GM10266 (cell line): Measurements from ENCODE around the gene TMEM37.

Experiments
- DNase-seq: peaks from one replicate; pipeline ENCODE4 v3.0.0; 2012; ENCODE audit errors: extremely low spot score
- TF ChIP-seq, protein P1 (sequence below): IDR thresholded peaks from 2 replicates; pipeline ENCODE4 v1.5.1; 2012; ENCODE audit warnings: mild to moderate bottlenecking, low read depth; ENCODE audit not compliant: control insufficient read depth, insufficient read depth; ENCODE audit errors: missing control alignments

Gene TMEM37, protein sequence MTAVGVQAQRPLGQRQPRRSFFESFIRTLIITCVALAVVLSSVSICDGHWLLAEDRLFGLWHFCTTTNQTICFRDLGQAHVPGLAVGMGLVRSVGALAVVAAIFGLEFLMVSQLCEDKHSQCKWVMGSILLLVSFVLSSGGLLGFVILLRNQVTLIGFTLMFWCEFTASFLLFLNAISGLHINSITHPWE

DNA sequence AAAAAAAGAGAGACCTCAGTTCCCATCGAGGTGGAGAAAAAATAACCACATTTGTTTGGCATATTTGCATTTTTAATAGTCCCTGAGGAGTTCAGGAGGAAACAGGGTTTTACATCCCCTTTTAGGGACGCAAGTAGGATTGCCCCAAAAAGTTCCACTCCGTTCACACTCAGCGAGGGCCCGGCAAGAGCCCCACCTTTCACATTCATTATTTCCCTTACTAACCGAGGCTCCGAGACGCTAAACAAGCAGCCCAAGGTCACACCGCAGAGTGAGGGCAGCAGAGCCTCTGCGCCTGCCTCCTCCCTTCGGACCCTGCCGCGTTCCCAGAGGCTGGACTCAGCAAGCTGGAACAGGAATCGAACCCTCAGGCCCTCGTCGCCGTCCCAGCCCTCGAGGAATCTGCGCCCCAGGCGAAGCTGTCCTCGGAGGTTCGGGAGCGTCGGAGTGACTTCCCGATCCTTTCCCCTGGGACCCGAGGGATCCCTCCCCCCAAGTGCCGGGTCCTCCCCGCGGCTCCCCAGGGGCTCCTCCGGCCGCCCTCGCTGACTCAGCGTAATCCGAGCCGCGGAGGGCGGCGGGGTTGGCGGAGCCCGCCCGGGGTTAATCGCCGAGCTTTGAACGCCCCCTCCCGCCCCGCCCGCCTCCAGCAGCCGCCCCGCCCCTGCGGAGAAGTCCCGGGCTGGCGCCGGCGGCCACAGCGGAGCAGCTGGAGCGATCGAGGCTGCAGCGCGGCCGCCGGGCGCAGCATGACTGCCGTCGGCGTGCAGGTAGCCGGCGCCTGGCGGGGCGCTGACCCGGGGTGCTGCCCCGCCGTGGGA is at the start of gene TMEM37:
Gene TMEM37 (plus strand): TSS at position 700 of the 821 bp plus-strand sequence. CDS start 50 bp downstream, at position 750.
- TF ChIP-seq, protein P1, sequence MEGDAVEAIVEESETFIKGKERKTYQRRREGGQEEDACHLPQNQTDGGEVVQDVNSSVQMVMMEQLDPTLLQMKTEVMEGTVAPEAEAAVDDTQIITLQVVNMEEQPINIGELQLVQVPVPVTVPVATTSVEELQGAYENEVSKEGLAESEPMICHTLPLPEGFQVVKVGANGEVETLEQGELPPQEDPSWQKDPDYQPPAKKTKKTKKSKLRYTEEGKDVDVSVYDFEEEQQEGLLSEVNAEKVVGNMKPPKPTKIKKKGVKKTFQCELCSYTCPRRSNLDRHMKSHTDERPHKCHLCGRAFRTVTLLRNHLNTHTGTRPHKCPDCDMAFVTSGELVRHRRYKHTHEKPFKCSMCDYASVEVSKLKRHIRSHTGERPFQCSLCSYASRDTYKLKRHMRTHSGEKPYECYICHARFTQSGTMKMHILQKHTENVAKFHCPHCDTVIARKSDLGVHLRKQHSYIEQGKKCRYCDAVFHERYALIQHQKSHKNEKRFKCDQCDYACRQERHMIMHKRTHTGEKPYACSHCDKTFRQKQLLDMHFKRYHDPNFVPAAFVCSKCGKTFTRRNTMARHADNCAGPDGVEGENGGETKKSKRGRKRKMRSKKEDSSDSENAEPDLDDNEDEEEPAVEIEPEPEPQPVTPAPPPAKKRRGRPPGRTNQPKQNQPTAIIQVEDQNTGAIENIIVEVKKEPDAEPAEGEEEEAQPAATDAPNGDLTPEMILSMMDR = no peak

DNA sequence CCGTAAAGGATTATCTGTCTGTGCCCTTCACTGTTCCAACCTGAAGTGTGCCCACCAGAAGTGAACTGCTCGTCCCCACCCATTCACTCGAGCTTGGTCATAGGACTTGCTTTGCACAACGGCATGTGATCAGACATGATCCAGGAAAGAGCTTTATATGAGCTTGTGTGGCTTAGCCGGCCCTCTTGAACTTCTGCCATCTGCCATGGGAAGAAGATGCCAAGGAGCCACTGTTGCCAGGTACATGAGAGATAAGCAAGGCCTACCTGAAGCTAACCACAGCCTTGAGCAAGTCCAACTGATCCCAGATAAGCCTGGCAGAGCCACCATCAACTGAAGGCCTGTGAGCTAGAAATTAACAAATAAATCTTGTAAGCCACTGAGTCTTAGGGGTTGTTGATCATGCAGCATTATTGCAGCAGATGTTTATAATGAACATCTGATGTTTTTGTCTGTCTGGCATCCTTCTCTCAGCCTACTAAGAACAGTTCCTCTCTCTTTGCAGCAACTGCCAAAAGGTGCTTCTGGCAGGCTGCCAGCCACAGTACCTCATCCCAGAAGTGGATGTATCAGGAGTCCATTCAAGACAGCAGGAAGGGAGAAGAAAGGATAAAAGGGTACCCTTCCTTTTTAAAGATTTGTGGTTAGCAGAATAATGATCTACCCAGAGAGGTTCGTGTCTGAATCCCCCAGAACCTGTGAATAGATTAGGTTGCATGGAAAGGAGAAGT is 48.1 kb upstream of the TMEM37 start:
- no peak for DNase-seq
- TF ChIP-seq, protein P1 = no peak

More for the DNA sequence above, at the start of gene TMEM37:
- peak; percentile 83 for DNase-seq

DNA sequence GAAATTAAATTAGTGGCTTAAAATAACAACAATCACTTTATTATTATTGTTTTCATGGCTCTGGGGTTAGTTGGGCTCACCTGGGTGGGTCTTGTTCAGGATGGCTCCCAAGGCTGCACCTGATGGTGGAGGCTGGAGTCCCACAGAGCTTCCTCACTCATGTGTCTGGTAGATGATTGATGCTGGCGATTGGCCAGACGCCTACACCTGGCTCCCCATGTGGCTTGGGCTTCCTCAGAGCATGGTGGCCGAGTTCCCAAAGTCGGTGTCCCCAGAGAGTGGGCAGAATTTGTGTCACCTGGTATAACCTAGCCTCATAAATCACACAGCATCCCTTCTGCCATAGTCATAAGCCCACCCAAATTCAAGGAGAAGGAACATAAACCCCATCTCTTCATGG is 46.7 kb upstream of the TMEM37 start:
- TF ChIP-seq, protein P1 = no peak

DNA sequence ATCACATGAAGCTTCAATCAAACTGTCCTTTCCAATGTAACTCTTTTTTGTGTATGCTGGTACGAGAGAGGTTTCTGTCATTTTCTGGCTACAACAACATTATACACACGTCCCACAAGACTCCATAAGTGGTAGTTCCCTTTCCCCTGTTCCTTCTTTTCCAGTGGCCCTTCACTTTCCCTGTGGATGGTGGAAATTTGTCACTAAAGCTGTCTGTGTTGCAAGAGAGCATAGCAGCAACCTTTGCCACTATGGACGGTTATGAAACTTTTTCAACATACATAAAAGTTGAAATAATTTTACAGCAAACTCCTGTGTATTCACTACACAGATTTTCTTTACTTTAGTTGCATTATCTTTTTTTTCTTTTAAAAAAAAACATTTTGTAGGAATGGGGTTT is 46.2 kb upstream of the TMEM37 start:
- no peak for DNase-seq
- TF ChIP-seq, protein P1 = no peak

More for the DNA sequence above, 46.7 kb upstream of the TMEM37 start:
- no peak for DNase-seq

DNA sequence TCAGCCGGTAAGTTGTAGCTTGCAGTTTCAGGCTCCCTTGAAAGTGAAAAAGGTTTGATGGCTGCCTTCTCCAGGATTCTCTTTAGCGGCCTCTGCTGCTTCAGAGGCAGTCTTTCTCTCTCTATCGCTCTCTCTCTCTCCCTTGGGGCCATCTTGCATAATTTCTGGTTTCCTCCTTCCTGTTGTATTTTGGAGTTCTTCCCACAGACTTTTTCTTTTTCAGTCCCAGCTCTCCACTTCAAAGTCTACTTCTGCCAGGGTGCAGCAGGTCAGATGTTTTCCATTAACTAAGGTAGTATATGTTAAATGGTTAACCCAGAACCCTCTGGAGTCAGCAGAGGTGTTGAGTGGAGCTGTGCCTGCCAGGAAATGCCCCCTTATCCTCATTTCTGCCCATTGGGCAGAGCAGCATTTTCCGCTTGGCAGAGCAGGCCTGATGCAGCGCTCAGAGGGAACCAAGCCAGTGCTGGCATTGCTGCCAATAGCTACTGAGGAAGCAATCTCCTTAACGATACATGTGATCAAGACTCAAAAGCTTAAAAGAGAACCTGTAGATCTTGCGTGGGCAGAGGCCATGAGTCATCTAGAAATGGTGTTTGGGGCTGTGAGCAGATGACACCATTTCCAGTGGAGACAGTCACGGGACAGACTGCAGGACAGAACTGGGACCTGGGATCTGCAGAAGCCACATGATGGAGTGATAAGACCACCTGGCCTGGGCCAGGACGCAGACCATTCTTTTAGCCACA is 44.1 kb upstream of the TMEM37 start:
- TF ChIP-seq, protein P1 = peak; percentile 13
- peak; percentile 80 for DNase-seq

DNA sequence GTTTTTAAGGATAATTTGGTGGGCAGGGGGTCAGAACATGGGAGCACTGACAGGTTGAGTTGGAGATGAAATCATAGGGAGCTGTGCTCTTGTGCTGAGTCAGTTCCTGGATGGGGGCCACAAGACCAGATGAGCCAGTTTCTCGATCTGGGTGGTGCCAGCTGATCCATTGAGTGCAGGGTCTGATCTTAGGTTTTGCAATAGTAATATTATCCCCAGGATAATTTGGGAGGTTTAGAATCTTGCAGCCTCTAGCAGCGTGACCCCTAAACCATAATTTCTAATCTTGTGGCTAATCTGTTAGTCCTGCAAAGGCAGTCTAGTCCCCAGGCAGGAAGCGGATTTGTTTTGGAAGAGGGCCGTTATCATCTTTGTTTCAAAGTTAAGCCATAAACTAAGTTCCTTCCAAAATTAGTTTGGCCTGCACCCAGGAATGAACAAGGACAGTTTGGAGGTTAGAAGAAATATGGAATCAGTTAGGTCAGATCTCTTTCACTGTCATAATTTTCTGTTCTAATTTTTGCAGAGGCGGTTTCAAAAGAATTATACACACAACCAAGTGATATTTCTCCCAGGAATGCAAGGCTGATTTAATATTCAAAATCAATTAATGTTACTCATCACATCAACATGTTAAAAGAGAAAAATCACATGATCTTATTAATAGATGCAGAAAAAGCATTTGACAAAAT is 41.9 kb upstream of the TMEM37 start:
- DNase-seq = no peak

More for the DNA sequence above, 41.9 kb upstream of the TMEM37 start:
- TF ChIP-seq, protein P1 = no peak
